Fibroblast of lung (primary cell): ENCODE results near the gene PROB1.

Experiments used
- CTCF ChIP-seq, 2 donors: IDR thresholded peaks in 1 of 2; conservative IDR thresholded peaks in 1 of 2; 1 replicate in 1 of 2; 2 replicates in 1 of 2; pipeline ENCODE4 v1.5.1; 2011 to 2012; ENCODE audit warnings: low read length in 2 of 2, control low read depth in 1 of 2, inconsistent platforms in 1 of 2, low read depth in 1 of 2, mild to moderate bottlenecking in 1 of 2
- EZH2 ChIP-seq: IDR thresholded peaks from 2 replicates; pipeline ENCODE4 v1.5.1; 2012; ENCODE audit warnings: low read length, control low read depth, mild to moderate bottlenecking; ENCODE audit errors: missing control alignments

GRCh38 chr5:139431706-139432105, 36.8 kb upstream of the PROB1 start:
- TF ChIP-seq CTCF (conservative IDR thresholded peaks at IDR 0.05 in 1 of 2, IDR thresholded peaks at IDR 0.05 in 1 of 2; ENCODE audit: low read depth in 1 of 2, low read length in 2 of 2) (no peak), EZH2 (no peak)
